Activated CD8-positive, alpha-beta memory T cell treated with anti-CD3 and anti-CD28 coated beads, Interleukin-2, amount 50 U/mL, for 24 hours (primary cell): ENCODE measurements around the gene GRID1.

Source experiments
- DNase-seq: peaks from one replicate; pipeline ENCODE4 v3.0.0-alpha.2; 2020; ENCODE audit errors: extremely low read depth

Gene GRID1

DNA sequence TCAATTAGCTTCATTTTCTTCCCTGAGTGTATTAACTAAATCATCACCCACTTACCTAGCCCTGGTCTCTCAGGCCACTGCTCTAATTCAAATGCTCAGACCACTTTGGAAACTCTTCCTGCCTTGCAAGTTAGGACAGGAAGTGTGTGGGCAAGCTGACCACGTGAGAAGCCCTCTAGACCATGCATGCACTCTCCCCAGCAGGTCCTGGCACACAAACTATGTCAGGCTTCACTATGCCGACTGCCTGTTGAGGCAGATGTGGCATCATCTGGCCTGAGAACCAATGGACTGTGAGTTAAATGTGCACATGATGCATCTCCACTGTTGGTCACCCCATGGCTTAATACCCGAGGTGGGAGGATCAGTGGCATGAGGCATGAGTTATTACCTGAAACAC, 439.6 kb downstream of the GRID1 start:
- DNase-seq, result no peak

DNA sequence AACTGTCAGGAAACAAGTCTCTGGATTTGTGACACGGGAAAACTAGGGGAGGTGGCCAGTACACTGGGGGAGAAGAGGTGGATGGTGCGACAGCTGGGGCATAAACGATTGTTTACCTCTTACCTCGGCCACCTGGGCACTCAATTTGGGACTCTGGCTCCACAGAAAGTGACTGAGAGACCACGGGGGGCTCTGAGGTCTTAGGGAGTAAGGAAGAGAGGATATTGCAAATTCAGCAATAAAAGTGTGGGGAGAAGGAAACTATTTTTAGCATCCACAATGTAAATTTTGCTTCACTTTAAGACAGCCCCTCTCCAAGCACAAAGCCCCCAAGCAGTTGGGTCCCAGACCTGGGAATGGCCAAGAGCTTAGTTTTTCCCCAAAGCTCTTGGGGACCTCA, 440.5 kb downstream of the GRID1 start:
- no peak for DNase-seq

DNA sequence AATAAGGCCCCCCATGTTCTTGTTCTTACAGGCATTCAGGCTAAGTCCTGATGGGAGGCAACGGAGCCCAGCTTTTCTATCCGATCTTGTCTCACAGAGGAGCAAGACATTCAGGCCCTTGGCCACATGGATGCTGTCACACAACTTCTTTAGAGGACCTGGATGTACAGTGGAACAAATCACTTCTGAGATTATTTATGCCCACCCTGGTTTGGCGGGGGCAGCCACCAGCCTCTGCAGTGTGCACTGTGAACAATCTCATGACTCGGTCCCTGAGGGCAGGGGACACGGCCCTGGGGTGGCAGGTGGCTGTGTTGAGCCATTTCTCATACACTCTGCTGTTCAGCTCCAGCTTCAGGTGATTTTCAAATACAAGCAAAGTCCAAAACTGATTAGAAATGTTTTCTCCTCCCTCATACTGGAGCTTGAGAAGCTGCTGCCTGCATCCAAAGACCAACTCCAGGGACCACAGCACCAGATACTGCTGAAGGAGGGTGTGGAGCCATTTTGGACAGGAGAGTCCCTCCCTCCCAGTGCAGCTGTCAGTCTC, 441.3 kb downstream of the GRID1 start:
- no peak for DNase-seq

DNA sequence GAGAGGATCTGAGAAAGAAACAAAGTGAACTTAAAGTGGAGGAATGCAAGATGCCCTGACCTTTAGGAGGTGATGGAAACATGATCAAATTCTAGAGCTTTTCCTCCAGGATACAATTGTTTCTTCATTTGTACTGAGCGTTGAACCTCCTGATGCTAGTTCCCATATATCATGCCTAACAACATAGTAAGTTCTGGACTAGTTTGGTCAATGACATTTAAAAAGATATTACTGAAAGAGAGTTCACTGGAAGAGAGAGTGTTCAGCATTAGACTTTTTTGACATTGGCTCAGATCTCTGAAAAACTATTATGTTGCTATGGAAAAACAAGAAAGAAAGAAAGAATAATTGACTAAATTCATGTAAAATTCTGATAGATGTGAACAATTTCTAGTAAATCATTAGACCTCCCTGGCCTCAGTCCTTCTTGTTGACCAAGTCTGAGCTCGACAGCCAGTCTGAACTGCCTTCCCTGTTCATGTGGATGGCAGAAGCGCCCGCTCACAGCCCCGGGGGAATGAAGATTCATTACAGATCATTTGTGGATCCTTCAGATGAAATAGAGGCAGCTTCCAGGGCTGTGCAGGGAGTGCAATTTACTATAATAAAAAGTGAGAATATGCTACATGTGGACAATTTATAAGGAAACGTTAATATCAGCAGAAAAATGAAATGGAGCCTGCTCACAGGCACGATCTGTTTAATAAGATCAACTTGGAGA, 442.1 kb downstream of the GRID1 start:
- no peak for DNase-seq

DNA sequence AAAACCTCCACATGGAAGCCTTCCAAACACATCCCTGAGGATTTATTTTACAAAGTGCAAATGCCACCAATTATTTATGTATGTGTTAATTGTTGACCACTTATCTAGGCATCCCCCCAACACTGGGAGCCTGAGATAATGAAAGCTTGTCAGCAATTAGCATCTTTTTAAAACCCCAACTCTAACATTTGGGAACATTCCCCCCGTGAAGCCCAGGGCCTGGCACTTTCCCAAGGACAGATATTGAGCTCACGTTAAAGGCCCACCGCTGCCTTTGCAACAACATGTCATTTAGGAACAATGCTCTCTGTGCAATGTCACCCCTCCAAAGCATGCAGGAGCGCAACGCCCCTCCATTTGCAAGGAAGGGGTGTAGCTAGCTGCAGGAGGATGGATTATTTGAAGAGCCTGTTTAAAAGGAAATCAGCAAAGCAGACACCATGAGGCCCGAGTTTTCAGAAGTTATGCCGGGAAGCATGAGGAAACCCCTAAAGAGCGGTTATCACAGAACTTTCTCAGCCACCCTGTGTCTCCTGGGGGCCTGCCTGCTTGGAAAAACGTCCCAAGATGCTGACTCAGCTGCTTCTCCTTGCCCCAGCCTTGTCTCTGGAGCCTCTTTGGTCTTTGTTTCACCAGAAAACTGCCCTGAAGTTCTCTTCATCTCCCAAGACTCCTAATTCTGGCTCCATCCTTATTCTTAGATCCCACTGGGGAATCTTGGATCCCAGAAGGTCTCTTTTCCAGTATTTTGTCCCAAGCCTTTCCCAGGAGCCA, 444.1 kb downstream of the GRID1 start:
- no peak for DNase-seq

DNA sequence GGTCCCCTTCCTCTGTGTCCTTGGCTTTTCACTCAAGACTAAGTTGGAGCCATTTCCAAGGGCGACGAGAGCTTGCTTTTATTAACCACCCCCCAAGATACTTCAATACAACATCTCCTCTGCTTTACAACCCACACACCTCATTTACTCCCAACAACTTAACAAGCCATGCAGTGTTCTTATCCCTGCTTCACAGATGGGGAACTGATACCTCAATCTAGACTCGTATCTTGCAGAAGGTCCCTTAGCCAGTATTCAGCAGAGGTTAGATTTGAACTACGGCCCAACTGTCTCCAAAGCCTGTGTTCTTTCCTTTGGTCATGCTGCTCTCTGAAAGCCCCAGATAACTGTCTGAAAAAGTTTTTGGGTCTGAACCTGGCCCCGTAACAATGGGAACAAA, 444.8 kb downstream of the GRID1 start:
- no peak for DNase-seq

DNA sequence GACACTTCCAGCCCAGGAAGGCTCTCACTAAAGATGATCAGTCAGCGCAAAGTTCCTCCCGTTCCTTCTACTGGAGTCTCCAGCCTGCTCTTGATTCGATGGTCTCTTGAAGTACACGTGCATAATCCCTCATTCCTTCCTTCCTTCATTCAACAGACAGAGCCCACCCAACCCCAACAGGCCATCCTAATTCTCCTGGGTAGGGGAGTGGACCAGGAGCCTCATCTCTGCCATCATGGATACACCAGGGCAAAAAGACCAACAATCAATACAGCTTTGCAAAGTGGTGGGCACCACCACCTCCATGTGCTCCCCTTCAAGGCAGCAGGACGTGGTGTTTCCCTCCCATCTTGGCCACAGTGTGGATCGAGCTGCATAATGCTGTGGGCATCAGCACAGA, 446.3 kb downstream of the GRID1 start:
- no peak for DNase-seq

DNA sequence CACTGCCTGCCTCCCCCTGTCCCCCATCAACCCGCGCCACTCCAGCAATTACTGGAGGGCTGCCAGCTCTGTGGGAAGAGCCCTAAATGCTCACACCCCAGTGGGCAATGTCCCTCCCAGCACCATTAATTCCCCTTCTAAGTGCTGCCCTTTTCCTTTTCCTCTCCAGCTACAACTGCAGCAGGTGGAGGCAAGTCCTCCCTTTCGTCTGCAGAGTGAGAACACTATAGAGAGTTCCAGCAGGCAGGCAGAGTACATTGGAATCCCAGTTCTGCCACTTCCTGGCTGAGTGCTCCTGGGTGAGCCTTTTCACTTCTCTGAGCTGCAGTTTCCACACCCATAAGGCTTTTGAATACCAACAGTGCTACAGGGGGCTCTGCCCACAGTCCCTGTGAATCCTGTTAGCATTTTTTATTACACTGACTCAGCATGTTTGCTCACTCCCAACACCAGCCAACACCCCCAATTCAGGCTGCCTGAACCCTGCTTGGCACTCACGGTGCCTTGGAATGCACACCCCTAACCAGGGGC, 447.0 kb downstream of the GRID1 start:
- DNase-seq, result no peak

DNA sequence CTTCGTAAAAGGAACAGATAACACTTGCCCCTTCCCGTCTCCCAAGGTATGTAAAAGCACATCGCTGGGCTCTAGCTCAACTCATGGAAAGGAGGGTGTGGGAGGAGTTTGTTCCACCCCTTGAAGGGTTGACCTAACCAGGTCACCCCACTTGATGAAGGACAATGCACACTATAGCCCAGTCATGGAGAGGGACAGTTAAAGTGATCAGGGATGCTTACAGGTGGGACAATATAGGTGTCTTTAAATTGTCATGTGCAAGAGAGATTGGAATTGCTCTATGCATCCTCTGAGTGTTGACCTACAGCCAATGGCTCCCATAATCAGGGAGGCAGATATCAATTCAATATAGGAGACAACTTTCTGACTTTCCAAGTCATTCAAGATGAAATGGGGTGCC, 448.2 kb downstream of the GRID1 start:
- DNase-seq, result no peak

DNA sequence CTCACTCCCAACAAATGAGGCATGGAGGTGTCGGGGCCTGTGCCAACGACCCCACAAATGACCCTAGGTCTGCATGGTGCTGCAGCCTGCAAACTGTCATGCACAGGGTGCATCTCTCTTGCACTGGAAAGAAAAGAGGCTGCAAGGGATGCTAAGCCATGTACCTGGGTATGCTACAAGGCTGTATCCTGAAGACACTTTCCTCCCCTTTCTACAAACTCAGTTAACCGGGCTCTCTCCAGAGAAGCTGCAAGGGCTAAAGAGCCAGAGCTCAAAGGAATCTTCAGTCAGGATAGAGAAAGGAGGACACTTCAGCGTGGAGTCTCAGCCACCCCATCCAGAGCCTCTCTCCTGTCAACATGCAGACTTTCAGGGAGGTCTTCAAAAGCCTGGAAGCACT, 449.0 kb downstream of the GRID1 start:
- no peak for DNase-seq

DNA sequence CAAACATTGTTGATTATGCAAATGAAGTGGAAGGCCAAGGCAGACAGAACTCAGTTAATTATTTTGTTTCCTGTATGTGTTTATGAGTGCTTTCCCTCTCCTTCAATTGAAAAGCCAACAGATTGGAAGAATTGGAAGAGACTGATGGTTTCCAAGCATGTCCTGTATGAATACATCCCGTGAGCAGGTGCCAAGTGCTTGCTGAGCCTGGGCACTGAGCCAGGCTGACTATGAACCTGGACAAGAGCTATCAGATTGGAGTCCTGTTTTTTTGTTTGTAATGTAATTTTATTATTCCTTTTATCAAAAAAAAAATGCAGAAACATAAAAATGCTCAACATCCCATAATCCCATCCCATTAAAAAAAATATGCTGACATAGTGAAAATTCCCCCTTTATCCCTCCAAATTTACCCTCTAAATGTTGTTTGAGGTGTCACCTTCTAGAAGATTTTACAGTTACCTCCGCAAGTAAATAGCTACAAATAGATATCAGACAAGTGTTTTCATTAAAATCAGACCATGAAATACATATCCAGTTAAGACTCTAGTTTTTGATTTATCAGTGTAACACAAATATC, 449.5 kb downstream of the GRID1 start:
- no peak for DNase-seq

DNA sequence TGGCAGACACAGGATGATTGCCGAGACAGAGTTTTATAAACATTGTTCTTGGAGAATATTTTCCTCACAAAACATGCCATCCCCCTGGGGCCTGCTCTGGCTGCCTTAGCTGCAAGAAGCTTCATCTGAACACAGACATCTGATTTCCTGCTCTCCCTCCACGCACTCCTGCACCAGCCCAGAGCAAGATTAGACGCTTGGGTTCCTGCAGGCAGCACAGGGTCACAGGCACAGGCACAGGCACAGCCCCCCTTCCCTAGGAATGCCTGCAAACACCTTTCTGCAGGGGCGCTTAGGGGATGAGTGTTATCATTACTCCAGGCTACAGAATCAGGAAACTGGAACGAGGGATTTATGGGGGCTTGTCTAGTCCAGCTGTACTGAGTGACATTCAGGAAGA, 450.3 kb downstream of the GRID1 start:
- no peak for DNase-seq

DNA sequence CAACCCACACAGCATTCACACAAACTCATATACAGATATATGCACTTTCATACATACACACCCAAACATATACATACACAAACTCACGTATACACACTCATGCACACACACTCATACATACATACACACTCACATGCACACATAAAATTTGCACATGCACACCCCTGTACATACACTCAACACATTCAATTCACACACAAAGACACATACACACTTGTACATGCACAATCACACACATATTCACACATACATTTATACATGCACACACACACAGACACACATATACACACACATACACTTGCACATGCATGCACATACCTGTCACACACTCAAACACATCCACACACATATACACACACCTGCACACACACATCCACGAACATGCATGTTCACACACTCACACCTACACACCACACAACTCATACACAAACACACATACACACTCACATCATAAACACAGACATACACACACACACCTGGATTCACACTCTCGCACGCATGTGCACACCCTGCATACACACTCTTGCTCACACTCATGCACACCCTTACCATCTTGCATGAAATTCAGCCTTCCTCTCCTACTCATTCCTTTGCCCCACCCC, 451.2 kb downstream of the GRID1 start:
- no peak for DNase-seq

DNA sequence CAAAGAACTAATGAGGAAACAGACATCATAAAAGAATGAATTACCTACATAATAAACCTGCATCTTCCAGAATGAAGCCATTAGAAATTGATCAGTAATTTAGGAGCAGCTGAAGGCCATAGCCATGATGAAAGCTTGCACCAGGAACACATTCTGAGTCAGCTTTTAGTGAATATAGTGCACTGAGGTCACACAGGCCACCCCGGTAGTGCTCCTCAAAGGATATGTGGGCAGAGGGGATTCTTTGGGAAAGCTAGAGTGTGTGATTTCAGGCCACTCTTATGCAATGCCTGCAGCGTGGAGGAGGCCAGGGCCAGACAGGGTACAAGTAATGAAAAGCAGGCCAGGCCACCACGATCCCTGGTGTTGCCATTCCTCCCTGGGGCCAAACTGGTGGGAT, 451.9 kb downstream of the GRID1 start:
- DNase-seq, result no peak

DNA sequence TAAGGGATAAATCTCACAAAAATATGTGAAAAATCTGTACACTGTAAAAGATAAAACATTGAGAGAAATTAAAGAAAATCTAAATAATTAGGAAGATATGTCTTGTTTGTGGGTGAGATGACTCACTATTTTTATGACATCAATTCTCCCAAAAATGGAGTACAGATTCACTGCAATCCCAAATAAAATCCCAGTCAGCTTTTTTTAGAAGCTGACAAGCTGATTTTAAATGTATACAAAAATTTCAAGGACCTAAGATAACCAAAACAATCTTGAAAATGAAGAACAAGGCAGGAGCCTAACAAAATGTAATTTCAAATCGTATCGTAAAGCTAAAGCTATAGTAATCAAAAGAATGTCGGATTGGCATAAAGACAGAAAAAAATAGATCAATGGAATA, 458.1 kb downstream of the GRID1 start:
- no peak for DNase-seq

DNA sequence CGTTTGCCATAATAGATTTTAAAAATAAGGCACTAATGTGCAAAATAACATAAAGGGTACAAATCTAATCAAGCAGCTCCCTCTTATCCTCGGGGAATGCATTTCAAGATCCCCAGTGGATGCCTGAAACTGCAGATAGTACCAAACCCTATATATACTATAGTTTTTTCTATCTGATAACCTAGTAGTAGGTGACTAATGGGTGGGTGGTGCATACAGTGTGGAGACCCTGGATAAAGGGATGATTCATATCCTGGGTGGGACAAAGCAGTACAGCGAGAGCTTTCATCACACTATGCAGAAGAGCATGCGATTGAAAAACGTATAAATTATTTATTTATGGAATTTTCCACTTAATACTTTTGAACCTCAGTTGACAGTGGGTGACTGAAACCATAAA, 464.5 kb downstream of the GRID1 start:
- DNase-seq, result no peak

DNA sequence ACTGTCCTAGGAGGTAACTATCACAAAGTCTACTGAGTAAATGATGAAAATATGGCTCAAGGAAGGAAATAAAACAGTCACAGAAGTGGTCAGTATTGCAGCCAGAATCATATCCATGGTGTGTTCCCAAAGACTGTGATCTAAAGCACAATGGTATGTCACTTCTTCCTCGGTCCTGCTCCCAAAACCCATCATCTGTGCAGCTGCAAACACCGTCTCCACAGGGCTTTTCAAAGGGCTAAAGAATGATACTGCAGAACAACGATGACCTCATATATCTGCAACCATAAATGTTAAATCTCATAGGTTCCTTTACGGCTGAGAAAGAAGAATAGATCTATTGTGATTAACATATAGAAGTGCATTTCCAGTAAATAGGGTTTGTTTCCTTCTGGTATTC, 465.0 kb downstream of the GRID1 start:
- no peak for DNase-seq

DNA sequence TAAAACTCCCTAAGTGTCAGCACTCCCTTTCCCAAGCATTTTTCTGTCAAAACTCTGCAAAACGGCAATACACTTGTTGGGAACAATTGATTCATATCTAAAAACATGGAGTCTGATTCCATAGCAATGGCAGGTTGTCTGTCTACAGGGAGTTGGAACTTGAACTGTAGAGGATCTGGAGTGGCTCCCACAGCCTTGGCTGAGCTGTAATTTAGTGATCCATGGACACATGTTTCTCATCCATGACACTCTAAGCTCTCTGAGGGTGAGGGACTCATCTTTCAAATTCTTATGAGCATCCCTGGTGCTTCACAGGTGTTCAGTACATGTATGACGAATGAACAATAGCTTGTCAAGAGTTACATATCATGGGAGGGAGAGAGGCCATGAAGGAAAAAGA, 466.1 kb downstream of the GRID1 start:
- DNase-seq, result no peak

DNA sequence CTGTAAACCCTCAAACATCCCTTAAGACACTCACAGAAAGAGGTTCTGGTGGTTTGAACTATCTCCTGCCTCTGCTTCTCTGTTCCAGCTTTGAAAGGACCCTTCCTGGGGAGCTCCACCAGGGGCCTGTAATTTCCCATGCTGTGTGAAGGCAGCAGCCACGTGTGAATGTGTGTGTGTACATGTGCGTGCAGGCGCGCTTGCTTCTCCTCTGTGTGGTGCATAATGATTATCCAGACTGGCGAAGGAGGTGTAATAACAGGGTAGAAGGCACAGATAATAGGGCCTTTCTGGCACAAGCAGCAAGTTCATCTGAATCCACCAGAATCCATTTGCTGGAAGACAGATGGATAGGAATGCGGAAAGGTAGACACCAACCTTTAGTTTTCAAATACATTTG, 466.5 kb downstream of the GRID1 start:
- DNase-seq, result no peak

DNA sequence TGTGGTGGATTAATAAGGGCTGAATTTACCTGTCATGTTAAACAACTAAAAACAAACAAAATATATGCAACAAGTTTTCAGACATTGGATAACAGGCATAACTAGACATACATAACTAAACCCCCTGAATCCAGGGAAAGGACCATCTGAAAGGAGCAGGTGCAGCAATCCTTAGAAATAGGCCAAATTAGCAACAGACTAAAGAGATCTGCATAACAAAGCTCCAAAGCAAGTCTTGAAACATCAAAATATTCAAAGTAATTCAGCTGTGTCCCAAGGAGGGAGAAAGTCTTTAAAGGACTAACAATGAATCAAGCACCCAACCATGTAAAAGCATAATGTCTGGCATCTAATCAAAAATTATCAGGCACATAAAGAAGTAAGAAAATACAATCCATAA, 475.1 kb downstream of the GRID1 start:
- DNase-seq, result no peak

DNA sequence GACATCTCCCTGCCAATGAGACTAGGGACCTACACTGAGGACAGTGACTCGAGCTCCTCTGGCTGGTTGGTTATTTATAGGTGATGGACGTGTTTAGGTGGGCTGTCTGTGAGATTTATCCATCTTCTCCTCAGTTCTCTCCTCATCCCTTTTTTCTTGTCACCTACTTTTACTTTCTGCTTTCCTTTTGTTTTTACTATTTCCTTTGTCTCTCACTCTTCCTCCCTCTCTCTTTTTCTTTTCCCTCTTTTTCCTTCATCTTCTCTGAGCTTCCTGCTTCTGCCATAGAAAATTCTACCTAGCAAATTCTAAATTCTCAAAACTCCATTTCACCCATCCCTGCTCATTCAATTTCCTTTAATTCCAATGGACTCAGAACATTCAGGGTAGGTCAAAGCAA, 478.0 kb downstream of the GRID1 start:
- no peak for DNase-seq

DNA sequence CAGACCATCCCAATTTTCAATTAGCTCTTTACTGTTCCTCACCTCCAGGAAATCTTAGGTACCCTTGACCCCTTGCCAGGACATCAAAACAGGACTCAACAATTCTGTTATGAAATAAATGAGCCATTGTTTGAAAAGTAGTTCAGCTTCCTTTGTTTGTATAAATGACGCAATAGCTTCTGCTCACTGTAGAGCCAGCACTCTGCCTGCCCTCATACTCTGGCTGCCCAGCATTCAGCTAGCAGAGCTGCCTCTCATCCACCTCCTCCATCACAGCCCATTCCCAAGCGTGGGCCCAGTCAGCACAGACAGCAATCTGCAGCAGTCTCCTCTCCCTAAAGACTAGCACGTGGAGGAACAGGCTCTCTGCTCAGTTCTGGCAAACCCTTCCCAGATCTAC, 478.6 kb downstream of the GRID1 start:
- no peak for DNase-seq
